Fibroblast of lung (primary cell): Measurements from ENCODE around the gene BTN2A1.

Experiments used
- EZH2 ChIP-seq: IDR thresholded peaks from 2 replicates; pipeline ENCODE4 v1.5.1; 2012; ENCODE audit warnings: low read length, control low read depth, mild to moderate bottlenecking; ENCODE audit errors: missing control alignments
- TF ChIP-seq, protein P1 (sequence below), 2 donors: IDR thresholded peaks in 1 of 2; conservative IDR thresholded peaks in 1 of 2; 1 replicate in 1 of 2; 2 replicates in 1 of 2; pipeline ENCODE4 v1.5.1; 2011 to 2012; ENCODE audit warnings: low read length in 2 of 2, control low read depth in 1 of 2, inconsistent platforms in 1 of 2, low read depth in 1 of 2, mild to moderate bottlenecking in 1 of 2

GRCh38 chr6:26470643-26471042 is 12.9 kb downstream of the BTN2A1 start:
- TF ChIP-seq, protein P1, sequence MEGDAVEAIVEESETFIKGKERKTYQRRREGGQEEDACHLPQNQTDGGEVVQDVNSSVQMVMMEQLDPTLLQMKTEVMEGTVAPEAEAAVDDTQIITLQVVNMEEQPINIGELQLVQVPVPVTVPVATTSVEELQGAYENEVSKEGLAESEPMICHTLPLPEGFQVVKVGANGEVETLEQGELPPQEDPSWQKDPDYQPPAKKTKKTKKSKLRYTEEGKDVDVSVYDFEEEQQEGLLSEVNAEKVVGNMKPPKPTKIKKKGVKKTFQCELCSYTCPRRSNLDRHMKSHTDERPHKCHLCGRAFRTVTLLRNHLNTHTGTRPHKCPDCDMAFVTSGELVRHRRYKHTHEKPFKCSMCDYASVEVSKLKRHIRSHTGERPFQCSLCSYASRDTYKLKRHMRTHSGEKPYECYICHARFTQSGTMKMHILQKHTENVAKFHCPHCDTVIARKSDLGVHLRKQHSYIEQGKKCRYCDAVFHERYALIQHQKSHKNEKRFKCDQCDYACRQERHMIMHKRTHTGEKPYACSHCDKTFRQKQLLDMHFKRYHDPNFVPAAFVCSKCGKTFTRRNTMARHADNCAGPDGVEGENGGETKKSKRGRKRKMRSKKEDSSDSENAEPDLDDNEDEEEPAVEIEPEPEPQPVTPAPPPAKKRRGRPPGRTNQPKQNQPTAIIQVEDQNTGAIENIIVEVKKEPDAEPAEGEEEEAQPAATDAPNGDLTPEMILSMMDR (conservative IDR thresholded peaks at IDR 0.05 in 1 of 2, IDR thresholded peaks at IDR 0.05 in 1 of 2; ENCODE audit: low read depth in 1 of 2, low read length in 2 of 2) = no peak
- TF ChIP-seq EZH2 = no peak
